22Rv1 (cell line): ENCODE measurements around the gene ADM2.

Experiments used
- CTCF ChIP-seq: fragments of 450-650 bp; IDR thresholded peaks from 2 replicates; pipeline ENCODE4 v1.5.1; 2017; ENCODE audit warnings: mild to moderate bottlenecking
- ZFX ChIP-seq: fragments of 450-650 bp; IDR thresholded peaks from 2 replicates; pipeline ENCODE4 v1.6.1; 2017; ENCODE audit warnings: antibody characterized with exemption, borderline replicate concordance

- no peak for TF ChIP-seq CTCF
- TF ChIP-seq ZFX, result no peak
Measured at GRCh38 chr22:50516891-50517290, 35.5 kb downstream of the ADM2 start.
